GM12891 (cell line): ENCODE measurements around the gene RTEL1.
A peak's percentile ranks its signal among the peaks of the same experiment; 100 is the strongest.

Experiments used
- POLR2A ChIP-seq: IDR thresholded peaks from 2 replicates; pipeline ENCODE4 v1.6.1; 2011; ENCODE audit warnings: low read depth, low read length, control low read depth
- POLR2AphosphoS5 ChIP-seq: IDR thresholded peaks from 2 replicates; pipeline ENCODE4 v1.6.1; 2011; ENCODE audit warnings: low read depth, low read length, control low read depth
- SPI1 ChIP-seq: IDR thresholded peaks from 2 replicates; pipeline ENCODE4 v1.6.1; 2011; ENCODE audit warnings: low read depth, low read length, control low read depth

GRCh38 chr20:63627129-63627750, 30.9 kb upstream of the RTEL1 start:
- TF ChIP-seq SPI1 (no peak), POLR2AphosphoS5 (peak; percentile 85), POLR2A (no peak; the same call in 1 of the 2 replicates)
